ENCODE results near the gene INSC.

The INSC gene

DNA sequence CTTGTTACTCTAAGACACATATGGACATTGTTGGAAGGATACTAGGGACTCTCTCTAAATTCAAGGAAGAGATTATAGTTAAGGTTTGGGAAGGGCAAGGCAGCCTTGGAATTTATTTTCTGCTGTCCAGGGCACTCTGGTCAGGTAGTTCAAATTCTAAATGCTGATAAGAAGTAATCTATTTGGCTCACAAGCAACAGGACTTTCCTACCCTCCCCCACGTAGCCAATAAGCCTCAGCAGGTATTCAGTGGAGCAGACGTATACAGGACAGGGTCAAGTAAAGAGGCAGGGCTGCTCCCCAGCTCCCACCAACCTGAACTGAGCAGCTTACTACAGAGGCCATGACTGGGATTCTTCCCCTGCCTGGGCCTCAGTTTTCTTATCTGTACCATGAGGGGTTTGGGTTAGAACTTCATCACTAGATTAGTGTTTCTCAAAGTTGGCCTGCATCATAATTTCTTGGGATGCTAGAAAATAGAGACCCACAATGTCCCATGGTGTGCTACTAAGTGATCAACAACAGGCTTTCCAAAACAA lies 6.1 kb upstream of the INSC start:
- DNase-seq (ENCODE audit: low read depth in 2 of 3, low spot score in 2 of 3): no peak

DNA sequence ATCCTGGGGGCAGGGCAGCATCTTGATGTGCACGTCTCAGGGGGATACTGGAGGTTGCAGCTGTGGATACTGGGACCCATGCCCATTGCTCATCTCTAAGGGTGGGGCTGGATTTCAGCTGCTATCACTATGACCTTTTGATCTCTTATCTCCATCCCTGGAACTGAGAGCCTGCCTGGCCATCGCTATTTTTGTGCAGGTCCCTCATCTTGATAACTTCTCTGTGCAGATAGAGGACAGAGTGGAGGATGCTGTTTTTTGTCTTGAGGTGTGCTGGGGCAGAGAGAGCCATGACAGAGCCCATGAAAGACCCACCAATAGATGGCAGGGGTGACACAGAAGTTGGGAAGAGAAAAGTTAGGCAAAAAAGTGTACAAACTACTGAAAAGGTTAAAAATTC lies 5.1 kb upstream of the INSC start:
- no peak for DNase-seq (ENCODE audit: low read depth in 2 of 3, low spot score in 2 of 3)

DNA sequence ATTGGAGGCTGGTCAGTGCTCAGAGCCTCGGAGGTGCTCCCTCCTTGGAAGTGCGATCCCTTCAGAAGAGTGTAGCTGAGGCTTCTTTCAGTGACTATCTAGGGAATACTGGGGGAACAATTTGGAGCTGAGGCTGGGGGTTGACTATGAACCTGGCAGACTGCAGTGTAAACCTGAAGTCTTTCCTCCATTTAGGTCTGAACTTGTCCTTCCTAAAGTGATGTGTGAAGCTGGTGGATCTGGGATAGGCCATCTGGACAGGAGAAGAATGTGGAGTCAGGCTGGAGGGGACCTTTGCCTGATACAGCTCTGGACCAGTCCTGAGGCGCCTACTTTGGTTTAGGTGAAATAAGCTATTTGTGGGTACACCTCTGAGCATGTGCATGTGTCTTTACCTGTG lies 3.5 kb upstream of the INSC start:
- DNase-seq (ENCODE audit: low read depth in 2 of 3, low spot score in 2 of 3): no peak

DNA sequence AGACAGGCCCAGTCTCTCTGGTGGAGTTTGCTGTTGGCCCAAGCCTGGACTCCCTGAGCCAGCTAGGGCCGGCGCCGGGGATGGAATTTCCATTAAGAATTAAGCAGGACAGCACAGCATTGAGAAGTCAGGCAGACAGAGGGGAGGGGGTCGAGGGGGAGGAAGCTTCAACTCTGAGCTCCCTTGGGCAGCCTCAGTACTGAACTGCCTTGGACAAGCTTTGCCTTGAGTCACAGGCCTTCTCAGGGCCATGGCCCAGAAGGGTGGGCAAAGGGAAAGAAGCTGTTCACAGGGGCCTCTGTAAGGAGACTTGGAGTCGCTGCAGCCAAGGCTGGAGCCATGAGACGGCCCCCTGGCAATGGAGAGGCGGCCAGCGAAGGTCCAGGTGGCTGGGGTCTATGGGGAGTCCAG lies 2.6 kb upstream of the INSC start:
- DNase-seq (ENCODE audit: low read depth in 2 of 3, low spot score in 2 of 3): no peak

DNA sequence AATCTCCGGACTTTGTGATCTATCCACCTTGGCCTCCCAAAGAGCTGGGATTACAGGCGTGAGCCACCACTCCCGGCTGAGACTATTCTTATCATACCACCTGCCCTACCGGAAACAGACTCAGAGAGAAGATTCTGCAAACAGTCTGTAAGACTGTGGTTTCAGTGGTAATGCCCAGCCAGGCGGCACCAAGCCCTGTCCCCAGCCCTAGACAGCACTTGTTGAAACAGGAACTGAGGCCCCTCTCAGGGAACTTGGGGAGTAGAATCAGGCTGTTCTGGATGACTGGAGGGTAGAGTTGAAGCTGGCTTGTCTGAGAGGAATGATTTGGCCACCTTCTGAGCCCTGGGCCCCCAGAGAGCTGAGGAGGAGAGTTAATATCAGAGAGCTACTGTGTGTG lies 1.3 kb upstream of the INSC start:
- no peak for DNase-seq (ENCODE audit: low read depth in 2 of 3, low spot score in 2 of 3)

DNA sequence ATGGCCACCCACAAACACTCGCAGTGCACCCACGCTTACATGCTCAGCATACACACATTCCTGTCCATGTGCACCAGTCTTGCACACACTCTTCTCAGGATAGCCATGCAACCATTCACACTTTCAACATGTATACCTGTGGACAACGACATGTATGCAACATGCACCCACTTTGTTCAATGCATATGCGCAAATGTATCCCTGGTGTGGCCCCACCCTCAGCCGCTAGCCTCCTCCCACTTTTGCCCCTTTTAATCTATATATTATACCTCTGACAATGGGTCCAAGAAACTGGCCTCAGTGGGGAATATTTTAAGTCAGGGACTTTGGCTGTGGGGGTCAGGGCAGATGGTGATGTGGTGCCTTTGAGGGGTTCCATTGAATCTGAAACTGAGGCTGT lies 963 bp downstream of the INSC start:
- no peak for DNase-seq (ENCODE audit: low read depth in 2 of 3, low spot score in 2 of 3)

DNA sequence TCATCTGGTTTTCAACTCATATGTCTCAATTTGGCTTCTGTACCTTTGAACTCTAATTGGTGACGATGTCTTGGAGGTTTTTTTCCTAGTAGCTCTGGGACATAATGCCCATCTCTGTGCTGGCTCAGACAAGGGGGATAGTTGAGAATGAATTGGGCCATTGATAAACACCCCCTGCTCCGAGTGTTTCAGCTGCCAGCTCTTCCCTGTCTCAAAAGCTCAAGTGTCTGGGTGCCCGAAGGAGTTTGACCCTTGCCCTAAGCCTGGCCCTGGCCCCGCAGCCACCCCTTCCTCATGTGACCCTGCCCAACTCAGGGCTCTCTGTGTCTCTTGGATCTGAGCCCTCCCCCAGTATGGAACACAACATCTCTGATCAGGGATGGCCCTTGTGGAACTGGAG lies 3.0 kb downstream of the INSC start:
- DNase-seq (ENCODE audit: low read depth in 2 of 3, low spot score in 2 of 3): no peak

DNA sequence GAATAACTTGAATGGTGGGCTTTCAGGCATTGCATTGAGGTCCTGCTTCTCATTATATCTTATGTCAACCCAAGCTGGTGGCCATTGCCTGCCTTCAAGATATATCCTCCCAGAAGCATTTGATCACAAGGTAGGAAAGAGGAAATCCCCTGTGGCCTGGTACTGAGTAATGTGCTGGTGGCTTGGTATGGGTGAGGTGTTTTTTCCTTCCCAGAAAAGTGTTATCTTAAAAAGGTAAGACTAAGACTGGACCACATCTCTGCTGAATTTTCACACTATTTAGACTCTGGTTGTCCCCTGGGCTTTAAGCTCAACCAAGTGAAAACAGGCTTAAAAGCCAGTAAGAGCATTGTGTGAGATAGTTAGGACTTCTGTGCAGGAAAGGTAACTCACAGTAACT lies 3.7 kb downstream of the INSC start:
- DNase-seq (ENCODE audit: low read depth in 2 of 3, low spot score in 2 of 3): no peak

DNA sequence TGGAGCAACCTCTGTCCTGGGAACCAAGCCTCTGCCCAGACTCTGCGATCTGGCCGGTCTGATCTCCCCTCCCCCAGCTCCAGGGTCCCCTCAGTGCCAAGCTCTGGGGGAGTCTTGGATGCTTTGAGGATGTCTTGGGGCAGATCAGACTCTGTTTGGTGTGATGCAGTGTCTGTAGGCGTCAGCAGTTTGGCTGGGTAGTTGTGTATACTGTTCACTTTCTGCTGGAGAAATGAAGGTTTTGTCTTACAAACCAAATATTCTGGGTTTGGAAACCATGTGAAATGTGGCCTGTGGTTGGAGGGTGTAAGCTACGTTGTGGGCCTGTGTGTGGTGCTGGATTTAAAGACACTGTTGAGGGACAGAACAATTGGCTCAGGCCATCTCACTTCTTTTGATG lies 4.6 kb downstream of the INSC start:
- DNase-seq (ENCODE audit: low read depth in 2 of 3, low spot score in 2 of 3): no peak

DNA sequence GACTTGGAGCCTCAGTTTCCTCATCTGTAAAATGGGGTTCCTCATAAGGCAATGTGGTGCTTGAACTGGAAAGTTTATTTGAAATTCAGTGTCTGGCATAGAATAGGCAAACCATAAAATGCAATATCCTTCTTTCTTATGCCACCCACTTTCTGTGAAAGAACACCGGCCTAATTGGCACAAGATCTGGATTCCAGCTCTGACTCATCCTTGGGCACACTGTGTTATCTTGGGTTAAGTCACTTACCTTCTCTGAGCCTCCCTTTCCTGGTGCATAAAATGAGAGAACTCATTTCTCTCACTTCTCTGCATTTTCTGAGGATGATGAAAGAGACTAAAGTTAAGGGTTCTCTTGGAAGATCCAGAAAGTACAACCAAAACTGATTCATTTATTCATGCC lies 5.1 kb downstream of the INSC start:
- DNase-seq (ENCODE audit: low read depth in 2 of 3, low spot score in 2 of 3): no peak

DNA sequence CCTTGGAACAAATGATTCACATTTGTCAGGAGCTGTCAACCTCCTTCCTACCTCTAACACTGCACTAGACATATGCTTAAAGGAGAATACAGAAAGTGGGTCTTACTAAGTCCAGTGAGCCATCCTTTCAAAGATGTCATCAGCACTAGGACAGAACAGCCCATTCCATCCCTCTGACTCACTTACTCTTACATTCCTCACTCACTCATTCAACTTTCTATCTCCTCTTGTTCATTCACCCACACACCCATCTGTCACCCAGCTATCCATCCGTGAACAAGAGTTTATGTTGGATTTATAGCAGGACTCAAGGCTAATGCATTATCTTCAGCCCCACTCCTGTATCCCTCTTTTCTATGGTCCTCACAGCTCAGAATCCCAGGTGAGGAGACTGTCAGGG lies 9.1 kb downstream of the INSC start:
- no peak for DNase-seq (ENCODE audit: low read depth in 2 of 3, low spot score in 2 of 3)

DNA sequence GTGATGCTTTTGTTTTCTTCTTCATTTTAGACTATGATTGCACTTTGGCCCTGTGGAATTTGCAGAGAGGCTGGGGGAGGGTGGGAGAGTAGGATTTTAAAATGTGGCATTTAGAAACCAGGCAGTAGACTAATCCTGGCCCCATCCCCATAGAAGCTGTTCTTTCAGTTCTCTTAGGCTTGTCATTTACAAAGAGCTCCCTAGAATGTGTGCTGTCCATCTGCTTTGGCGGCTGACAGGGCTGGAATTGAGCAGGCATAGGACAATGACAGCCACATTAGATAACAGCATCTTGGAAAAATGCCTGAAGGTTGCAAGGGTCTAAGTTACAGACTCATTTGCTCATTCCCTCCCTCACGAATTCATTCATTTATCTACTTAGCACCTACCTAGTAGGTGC lies 9.8 kb downstream of the INSC start:
- DNase-seq (ENCODE audit: low read depth in 2 of 3, low spot score in 2 of 3): no peak

DNA sequence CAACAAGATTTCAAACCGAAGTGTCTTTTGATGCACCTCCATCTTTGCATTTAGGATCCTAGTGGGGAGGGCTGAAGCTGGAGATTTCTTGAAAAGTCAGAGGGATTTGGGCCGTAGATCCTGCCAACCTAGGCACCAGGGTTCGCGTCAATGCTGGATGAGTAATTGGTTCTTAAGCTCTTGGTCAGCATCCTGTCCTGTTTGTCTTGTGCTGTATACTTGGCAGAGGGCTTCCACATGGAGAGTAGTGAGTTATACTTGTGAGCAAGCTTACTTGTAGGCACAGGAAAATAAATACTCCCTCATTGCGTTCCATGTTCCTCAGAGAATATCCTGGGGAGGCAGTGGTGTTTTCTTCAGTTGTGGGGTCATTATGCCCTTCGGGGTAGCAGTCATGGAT lies 12.6 kb downstream of the INSC start:
- DNase-seq (ENCODE audit: low read depth in 2 of 3, low spot score in 2 of 3): no peak

DNA sequence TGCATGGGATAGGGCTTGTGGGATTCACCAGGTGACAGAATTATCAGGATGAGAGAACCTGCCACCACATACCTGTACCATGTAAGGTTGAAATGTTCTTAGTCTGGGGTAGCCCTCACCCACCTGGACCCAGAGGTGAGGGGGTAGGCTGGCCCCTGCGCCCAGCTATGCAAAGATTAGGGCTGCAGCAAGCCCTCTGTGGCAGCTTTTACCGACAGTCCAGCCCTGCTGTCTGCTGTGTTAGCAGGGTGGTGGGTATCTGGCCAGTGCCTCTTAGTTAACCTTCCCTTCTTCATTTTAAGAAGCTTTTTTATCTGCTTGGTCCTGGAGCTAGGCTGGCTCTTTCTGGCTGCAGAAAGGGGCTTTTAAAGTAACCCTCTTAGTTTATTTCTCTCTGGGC lies 13.9 kb downstream of the INSC start:
- DNase-seq (ENCODE audit: low read depth in 2 of 3, low spot score in 2 of 3): no peak

DNA sequence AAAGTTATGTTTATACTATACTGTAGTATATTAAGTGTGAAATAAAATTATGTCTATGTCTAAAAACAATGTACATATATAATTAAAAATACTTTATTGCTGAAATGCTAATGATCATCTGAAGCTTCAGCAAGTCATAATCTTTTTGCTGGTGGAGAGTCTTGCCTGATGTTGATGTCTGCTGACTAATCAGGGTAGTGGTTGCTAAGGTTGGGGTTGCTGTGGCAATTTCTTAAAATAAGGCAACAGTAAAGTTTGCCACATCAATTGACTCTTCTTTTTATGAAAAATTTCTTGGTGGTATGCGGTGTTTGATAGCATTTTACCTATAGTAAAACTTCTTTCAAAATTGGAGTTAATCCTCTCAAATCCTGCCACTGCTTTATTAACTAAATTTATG lies 21.4 kb downstream of the INSC start:
- no peak for DNase-seq (ENCODE audit: low read depth in 2 of 3, low spot score in 2 of 3)

DNA sequence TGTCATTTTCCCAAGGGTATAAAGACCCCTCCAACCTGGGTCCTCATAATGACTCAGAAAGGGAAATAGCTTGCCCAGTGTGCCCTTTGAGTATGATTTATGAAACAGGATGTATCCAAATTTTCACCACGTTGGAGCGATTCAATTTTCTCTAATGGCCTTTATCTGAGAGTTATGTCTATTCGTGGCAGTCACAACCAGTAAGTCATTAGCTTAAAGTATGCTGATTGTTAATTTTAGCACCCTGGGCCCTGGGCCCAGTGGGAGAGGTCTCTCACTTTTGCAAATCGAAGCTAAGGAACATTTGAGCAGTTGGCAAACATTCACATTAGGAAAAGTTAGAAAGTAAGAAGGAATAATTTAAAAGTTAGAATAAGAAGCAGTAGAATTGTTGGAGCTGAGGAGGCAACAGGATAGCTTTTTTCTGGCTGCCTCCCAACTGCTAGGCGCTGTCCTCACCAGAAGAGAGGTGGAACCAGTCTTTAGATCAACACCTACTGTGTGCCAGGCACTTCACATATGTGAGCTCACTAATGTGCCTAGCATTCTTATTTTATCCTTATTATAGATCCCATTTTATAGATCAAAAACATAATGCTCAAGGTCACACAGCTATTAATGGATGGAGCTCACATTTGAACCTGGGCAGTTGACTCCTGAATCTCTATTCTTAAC lies 24.5 kb downstream of the INSC start:
- no peak for DNase-seq (ENCODE audit: low read depth in 2 of 3, low spot score in 2 of 3)

DNA sequence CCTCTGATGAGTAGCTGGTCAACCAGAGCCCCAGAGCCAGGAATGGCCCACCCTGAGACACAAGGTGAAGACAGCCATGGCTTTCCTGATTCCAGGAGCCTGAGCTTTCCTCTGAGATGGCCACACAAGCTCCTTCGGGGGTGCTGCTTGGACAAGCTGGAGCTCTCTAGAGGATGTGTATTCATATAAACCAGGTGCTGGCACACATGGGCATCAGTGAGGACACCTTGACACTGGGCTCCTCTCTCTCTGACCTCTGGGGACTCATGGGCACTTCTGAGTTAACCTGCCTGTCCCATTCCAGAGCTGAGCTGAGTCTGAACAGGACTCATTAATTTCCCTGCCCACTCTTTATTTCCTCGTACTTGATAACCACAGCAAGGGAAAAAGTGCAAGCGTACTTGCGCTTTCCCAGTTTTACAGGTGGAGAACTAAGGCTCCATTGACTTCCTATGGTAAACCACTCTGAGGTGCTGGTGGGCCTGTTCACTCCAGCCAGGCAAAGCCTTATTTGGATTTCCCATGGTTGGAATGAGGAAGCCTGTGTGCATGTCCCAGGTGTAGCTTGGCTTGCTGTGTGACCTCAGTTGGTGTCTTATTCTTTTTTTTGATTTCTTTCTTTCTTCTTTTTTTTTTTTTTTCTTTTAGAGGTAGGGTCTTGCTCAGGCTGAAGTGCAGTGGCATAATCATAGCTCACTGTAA lies 25.4 kb downstream of the INSC start:
- no peak for DNase-seq (ENCODE audit: low read depth in 2 of 3, low spot score in 2 of 3)

DNA sequence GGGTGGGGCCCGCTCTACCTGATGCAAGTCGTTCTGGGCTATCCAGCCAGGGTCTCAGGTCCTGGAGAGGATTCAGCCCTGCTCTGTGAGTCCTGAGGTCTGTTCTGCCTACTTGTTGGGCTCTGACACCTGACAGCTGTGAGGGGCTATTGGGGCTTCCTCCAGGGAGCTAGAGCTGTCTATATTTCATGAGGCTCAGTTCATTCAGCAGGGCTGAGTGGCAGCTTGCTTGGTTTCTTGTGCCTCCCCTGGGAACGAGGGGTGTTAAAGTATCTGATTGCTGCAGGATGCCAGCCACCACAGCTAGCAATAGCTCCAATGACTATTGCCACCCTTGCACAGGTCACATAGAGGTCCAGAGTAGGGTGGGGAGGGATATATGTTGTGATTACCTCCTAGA lies 26.7 kb downstream of the INSC start:
- DNase-seq (ENCODE audit: low read depth in 2 of 3, low spot score in 2 of 3): no peak

DNA sequence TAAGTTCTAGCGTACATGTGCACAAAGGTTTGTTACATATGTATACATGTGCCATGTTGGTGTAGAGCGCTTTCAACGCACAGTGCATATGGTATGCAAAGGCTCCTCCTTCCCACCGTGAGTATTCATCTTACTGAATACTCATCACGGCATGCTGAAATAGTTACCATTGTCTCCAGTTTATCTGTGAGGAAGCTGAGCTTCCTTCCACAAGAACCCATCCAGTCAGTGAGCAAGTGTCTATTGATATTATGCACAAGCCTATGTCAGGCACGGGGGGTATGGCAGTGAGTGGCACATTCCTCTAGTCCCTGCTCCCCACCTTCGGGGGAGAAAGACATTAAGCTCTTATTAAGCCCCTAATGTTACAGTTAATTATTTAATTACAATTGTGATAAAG lies 28.1 kb downstream of the INSC start:
- DNase-seq (ENCODE audit: low read depth in 2 of 3, low spot score in 2 of 3): no peak

DNA sequence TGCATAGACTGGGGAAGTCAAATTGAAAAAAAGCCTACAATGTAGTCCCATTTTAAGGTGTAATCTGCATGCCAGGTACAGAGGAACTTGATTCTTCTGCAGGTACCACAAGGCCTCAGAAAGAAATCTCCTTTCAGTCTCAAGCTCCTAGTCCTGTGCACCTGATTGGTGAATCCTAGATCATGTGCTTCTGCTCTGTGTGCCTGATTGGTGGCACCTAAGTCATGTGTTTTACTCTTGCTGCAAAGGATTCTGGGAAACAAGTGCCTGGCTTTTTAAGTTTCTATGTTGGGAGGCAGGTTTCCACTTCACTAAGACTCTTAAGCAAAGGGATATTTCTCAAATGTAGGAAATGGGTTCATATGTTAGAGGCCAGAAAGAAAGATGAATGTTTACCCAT lies 29.1 kb downstream of the INSC start:
- DNase-seq (ENCODE audit: low read depth in 2 of 3, low spot score in 2 of 3): no peak

DNA sequence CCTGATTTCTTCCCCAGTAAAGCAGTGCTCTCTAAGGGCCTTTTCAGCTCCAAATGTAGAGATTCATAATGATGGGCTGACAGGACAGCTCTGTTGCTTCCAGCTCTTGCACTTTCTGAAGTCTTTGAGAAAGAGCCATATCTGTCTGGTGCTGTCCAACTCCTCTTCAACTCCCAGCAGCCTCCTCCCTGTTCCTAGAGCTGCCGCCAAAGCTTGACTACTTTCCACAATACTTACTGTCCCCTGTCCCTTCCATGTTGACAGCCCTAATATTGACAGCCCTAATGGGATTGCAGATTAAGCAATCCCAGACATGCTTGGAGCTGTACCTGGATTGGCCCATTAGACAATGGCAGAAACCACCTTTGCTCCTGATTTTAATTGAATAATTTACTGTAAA lies 29.6 kb downstream of the INSC start:
- DNase-seq (ENCODE audit: low read depth in 2 of 3, low spot score in 2 of 3): no peak

DNA sequence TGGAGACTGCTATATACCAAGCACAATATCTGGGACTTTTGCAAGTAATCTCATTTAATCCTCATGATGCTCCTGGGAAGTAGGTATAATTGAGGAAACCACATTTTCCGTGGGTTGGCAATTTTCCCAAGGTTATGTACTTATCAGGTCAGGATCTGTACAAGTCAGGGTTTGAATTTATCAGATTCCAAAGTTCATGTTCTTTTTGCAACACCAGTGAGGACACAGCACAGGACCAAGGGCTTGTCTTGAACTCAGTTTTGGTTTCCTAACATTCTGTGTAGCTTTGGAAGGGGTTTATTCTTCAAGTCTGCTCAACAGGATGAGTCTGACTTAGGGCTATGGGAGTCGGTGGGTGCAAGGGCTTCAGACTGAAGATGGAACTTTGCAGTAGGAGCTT lies 30.4 kb downstream of the INSC start:
- DNase-seq (ENCODE audit: low read depth in 2 of 3, low spot score in 2 of 3): no peak

DNA sequence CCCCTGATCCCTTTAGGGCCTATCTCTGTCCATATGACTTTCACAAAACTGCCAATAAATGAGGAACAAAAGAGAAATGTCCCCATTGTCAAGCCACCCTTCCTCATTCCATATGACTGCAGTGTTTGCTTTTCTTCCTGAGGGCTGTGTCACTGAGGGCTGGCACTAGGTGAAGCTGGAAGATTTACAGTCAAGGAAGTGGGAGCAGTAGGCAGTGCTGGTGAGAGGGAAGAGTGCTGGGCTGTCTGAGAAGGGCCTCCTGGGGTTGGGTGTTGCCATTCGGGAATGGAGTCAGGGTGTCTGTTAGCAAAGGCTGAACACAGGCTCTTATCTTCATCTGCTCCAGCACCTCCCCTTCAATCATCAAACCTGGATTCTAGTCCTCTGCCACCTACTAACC lies 30.9 kb downstream of the INSC start:
- no peak for DNase-seq (ENCODE audit: low read depth in 2 of 3, low spot score in 2 of 3)
